NT2/D1 (cell line): ENCODE data around the gene VPS41.

Experiments
- DNase-seq: peaks from one replicate; pipeline ENCODE4 v3.0.0-alpha.2; 2011; ENCODE audit warnings: low read depth, low spot score
- H3K27me3 ChIP-seq: 2 replicates; pipeline ENCODE4 v1.6.0; 2011; ENCODE audit warnings: mild to moderate bottlenecking; ENCODE audit not compliant: insufficient read length, insufficient read depth
- H3K36me3 ChIP-seq: 2 replicates; pipeline ENCODE4 v1.6.1; 2011; ENCODE audit warnings: mild to moderate bottlenecking, low read length, mixed read lengths; ENCODE audit not compliant: insufficient read depth, insufficient read length
- H3K4me1 ChIP-seq: 2 replicates; pipeline ENCODE4 v1.5.1; 2011; ENCODE audit not compliant: insufficient read depth, insufficient read length
- H3K4me3 ChIP-seq: 2 replicates; pipeline ENCODE4 v1.5.1; 2011; ENCODE audit warnings: low read depth; ENCODE audit not compliant: insufficient read length
- H3K9ac ChIP-seq: 2 replicates; pipeline ENCODE4 v1.6.0; 2011; ENCODE audit warnings: low read depth; ENCODE audit not compliant: insufficient read length
- H3K9me3 ChIP-seq: 2 replicates; pipeline ENCODE4 v1.5.1; 2011; ENCODE audit warnings: mild to moderate bottlenecking, low read length; ENCODE audit not compliant: insufficient read depth
- SUZ12 ChIP-seq: IDR thresholded peaks from 2 replicates; pipeline ENCODE4 v1.6.1; 2011; ENCODE audit not compliant: insufficient read length, insufficient read depth; ENCODE audit errors: extremely low read depth
- YY1 ChIP-seq: IDR thresholded peaks from 2 replicates; pipeline ENCODE4 v1.6.1; 2011; ENCODE audit not compliant: insufficient read length, insufficient read depth
- ZNF274 ChIP-seq: IDR thresholded peaks from 2 replicates; pipeline ENCODE4 v1.6.1; 2011; ENCODE audit warnings: mild to moderate bottlenecking, low read depth, low read length

Gene VPS41

DNA sequence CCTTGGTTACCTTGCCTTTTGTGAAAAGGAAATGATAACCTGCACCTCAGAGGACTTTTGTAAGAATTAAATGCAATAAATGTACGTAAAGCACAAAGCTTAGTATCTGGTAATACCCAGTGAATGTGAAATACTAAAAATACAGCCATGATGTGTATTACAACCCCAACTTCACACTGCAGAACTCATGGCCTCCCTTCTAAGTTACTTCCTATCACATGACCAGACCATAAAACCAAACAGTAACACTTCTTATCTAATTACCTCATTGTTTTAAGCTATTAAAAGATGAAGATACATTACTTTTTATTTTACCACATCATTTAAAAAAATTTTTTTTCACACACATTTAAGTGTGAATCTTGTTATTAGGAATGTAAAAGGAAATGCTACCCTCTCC lies 29.0 kb downstream of the VPS41 start:
- Histone ChIP-seq H3K4me1 (no peaks in the 10 kb centered on the region), H3K27me3 (no peaks in the 10 kb centered on the region), H3K9me3 (no peaks in the 10 kb centered on the region), H3K4me3 (no peak overlapping the region), H3K36me3 (no peaks in the 10 kb centered on the region), H3K9ac (no peak overlapping the region)
- TF ChIP-seq SUZ12: no peak
- TF ChIP-seq YY1: no peak
- TF ChIP-seq ZNF274: no peak
- no peak for DNase-seq

DNA sequence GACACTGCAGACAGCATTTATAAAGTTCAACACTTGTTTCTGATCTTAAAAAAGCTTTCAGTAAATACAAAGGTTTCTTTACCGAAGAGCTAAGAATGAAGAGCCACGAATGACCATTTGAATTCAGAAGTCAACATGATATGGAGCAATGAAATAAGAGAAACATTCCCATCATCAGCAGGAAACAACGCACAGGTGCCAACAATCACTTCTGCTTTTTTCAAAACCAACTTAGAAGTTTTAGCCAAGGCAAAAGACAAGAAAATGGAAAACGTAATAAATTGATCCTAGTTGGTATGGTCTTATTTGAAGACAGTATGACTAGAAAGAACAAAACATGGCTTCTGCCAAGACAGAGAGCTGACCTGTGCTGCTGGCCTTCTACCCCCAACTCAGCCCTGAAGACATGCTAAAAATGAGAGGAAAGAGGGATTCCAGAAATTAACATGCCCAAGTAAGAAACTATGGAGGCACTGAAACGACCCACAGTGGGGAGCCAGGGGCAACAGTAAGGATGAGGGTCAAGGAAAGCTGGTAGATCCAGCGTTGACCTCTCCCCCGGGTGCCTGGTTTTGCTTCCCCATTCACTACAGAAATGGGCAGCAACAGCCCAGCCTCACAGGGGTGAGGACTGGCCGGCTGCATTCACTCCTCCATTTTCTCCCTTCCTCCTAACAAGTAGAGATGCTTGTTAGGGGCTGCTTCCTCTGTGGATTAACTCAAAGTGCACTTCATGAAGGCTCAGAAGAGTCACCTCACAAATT lies 30.1 kb downstream of the VPS41 start:
- H3K9ac ChIP-seq: no peak overlapping the region
- TF ChIP-seq SUZ12 (no peak), YY1 (no peak), ZNF274 (no peak)
- no peaks in the 10 kb centered on the region for H3K4me1 ChIP-seq
- H3K36me3 ChIP-seq: no peaks in the 10 kb centered on the region
- H3K4me3 ChIP-seq: no peak overlapping the region
- H3K27me3 ChIP-seq: no peaks in the 10 kb centered on the region
- H3K9me3 ChIP-seq: no peaks in the 10 kb centered on the region
- DNase-seq: no peak

DNA sequence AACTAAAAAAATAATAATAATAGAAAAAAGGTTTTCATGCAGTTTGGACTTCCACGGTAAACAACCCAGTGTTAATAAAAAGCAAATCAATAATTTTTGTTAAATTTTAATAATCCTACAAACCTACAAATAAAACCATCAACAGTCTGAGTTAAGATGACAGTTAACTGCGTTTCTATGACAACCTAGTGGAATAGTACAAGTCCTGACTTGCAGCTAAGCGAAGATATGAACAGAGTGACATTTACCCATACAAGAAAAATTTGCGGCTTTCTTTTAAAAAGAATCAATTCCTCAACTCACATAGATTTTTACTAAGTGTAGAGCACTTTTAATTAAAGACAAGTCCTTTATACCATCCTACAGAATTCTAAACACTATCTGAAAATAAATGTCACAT lies 35.6 kb downstream of the VPS41 start:
- Histone ChIP-seq H3K36me3 (peaks cover 3% of the 10 kb centered on the region), H3K4me1 (no peaks in the 10 kb centered on the region), H3K4me3 (no peak overlapping the region), H3K9me3 (no peaks in the 10 kb centered on the region), H3K27me3 (no peaks in the 10 kb centered on the region), H3K9ac (no peak overlapping the region)
- TF ChIP-seq ZNF274 (no peak), SUZ12 (no peak), YY1 (no peak)
- DNase-seq: no peak

DNA sequence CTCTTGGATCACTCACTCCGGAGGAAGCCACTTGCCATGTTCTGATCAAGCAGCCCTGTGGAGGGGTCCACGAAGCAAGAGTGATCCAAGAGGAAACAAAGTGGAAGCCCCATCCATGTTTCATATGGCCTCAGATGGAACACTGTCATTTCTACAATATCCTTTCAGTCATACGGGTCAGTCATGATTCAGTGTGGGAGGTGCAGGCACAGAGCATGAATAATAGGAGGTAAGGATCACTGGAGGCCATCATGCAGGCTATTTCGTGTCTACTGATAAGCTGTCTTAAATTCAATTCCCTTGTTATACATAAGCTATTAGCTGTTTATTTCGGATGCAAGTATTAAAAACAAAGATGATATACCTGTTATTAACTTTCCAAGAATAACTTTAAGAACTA lies 36.8 kb downstream of the VPS41 start:
- TF ChIP-seq YY1 (no peak), SUZ12 (no peak), ZNF274 (no peak)
- peaks cover 12% of the 10 kb centered on the region for H3K36me3 ChIP-seq
- no peaks in the 10 kb centered on the region for H3K4me1 ChIP-seq
- DNase-seq: no peak
- H3K9ac ChIP-seq: no peak overlapping the region
- H3K9me3 ChIP-seq: no peaks in the 10 kb centered on the region
- H3K27me3 ChIP-seq: no peaks in the 10 kb centered on the region
- H3K4me3 ChIP-seq: no peak overlapping the region

DNA sequence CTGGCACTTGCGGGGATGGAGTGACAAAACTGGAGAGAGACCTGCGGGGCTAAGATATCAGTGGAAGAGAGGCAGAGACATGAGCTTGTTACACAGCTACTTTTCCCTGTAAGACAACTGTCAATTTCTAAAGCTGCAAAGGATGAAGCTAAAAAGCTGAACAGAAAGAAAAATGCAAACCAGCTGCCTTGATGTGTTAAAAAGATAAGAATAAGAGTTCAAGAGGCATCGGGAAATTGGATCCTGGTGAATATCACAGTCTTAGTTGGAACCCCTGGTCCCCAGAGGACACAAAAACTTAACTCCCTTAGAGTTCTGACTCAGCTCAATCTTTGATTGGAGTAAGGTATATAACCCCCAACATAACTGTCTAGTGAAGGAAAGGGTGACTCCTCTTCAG lies 38.8 kb downstream of the VPS41 start:
- Histone ChIP-seq H3K9ac (no peak overlapping the region), H3K9me3 (no peaks in the 10 kb centered on the region), H3K36me3 (peaks cover 12% of the 10 kb centered on the region), H3K4me3 (no peak overlapping the region), H3K4me1 (no peaks in the 10 kb centered on the region), H3K27me3 (no peaks in the 10 kb centered on the region)
- no peak for DNase-seq
- TF ChIP-seq ZNF274 (no peak), SUZ12 (no peak)

DNA sequence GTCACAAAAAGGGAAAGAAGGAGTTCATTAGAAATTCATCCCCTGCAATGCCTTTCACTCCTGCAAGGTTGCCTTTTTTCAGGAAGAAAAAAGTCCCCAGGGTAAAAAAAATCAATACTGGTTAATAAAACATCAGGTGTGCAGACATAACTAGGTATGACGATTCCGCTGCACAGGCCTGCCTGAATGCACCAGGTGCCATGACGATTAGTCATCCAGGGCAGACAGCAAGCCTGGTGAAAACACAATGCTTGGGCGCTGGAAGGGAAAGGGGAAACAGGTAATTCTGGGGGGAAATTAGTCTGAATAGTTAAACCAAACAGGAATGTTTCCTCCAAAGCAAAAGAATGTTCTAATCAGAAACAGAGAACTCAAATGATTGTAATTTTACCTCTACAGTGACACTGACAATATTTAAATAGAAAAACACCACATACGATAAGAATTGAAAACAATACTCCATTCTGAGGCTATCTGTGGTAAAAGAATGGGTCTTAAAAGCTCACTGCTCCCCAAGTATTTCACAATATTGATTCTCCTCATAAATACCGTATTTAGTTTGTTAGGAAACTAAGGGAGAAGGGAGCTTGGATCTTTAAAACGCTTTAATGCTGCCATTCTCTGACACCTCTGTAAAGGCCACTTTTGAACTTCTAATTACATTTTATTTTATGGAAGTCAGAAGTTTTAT lies 45.2 kb downstream of the VPS41 start:
- H3K9me3 ChIP-seq: no peaks in the 10 kb centered on the region
- H3K36me3 ChIP-seq: peaks cover 13% of the 10 kb centered on the region
- H3K27me3 ChIP-seq: no peaks in the 10 kb centered on the region
- no peak for DNase-seq
- no peak overlapping the region for H3K9ac ChIP-seq
- H3K4me3 ChIP-seq: no peak overlapping the region
- TF ChIP-seq YY1: no peak
- no peak for TF ChIP-seq ZNF274
- TF ChIP-seq SUZ12: no peak
- no peaks in the 10 kb centered on the region for H3K4me1 ChIP-seq

DNA sequence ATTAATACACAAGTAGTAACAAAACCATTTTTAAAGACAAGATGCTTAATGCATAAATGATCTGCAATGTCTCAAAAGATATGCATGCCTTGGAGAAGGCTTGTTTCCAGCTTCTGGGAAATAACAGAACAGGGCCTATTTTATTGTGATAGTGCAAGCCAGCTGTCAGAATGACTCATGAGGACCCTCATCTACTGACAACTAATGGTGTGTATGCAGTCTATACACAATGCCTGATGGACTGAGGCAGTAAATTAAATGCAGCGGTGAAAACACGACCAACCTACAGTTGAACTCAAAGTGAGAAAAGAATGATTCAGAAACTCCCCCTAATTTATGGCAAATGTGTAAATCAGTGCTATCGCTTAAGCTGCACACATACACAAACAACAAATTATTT lies 46.3 kb downstream of the VPS41 start:
- H3K27me3 ChIP-seq: no peaks in the 10 kb centered on the region
- no peak overlapping the region for H3K4me3 ChIP-seq
- no peaks in the 10 kb centered on the region for H3K9me3 ChIP-seq
- peaks cover 4% of the 10 kb centered on the region for H3K36me3 ChIP-seq
- H3K4me1 ChIP-seq: no peaks in the 10 kb centered on the region
- no peak overlapping the region for H3K9ac ChIP-seq
- DNase-seq: no peak
- no peak for TF ChIP-seq SUZ12
- TF ChIP-seq YY1: no peak
- no peak for TF ChIP-seq ZNF274
